OCI-LY7 (cell line): ENCODE results near the gene MAP3K10. TPM values are rescaled to one million over a fixed set of nuclear protein-coding genes. Genes with fewer than 3 reads are reported as not detected.
"Not testable (repeated sequence)": the region's sequence is repeated elsewhere in the genome, so short reads cannot be mapped to it uniquely, and the experiment has no call there.

Experiments
- BruUV-seq: library from RNA; stranded (reverse); fragments of 400-500 nt; replicated peaks from 2 replicates; lab custom pipeline; 2021; lab: Mats Ljungman, UMichigan
- CTCF ChIA-PET: fragments of 300-600 bp; sonication (Branson Sonifier 250); formaldehyde crosslinking; loops from one replicate; lab custom pipeline; 2022; ENCODE audit warnings: antibody characterized with exemption; ENCODE audit not compliant: unreplicated experiment; lab: Charles Lee
- POLR2A ChIA-PET: fragments of 300-600 bp; sonication (Branson Sonifier 250); formaldehyde crosslinking; loops from one replicate; lab custom pipeline; 2022; ENCODE audit warnings: antibody characterized with exemption; lab: Charles Lee
- DNase-seq: peaks from one replicate; pipeline ENCODE4 v3.0.0-alpha.2; 2015; ENCODE audit warnings: low spot score
- H2AFZ ChIP-seq: fragments of 200-600 bp; sonication (generic), shearing (Covaris generic); 2 replicates; pipeline ENCODE4 v1.6.1; 2014; ENCODE audit warnings: mild to moderate bottlenecking, antibody characterized with exemption, low read length, moderate library complexity
- H3K27ac ChIP-seq: fragments of 200-600 bp; sonication (generic); 2 replicates; pipeline ENCODE4 v1.5.1; 2014; ENCODE audit warnings: mixed run types, low read depth, mild to moderate bottlenecking, moderate library complexity, low read length, inconsistent platforms; ENCODE audit not compliant: poor library complexity, severe bottlenecking
- H3K36me3 ChIP-seq: fragments of 200-600 bp; sonication (generic); 2 replicates; pipeline ENCODE4 v1.6.1; 2014; ENCODE audit warnings: mild to moderate bottlenecking, antibody characterized with exemption, low read length, moderate library complexity, mixed read lengths; ENCODE audit not compliant: insufficient read depth
- H3K4me1 ChIP-seq: fragments of 200-600 bp; sonication (generic); 2 replicates; pipeline ENCODE4 v1.5.1; 2014; ENCODE audit warnings: mild to moderate bottlenecking, low read length; ENCODE audit not compliant: insufficient read depth, poor library complexity, severe bottlenecking
- H3K4me2 ChIP-seq: fragments of 200-600 bp; sonication (generic); 2 replicates; pipeline ENCODE4 v1.6.1; 2014; ENCODE audit warnings: mild to moderate bottlenecking, low read length
- H3K4me3 ChIP-seq: fragments of 200-600 bp; sonication (generic); 2 replicates; pipeline ENCODE4 v1.5.1; 2014; ENCODE audit warnings: mild to moderate bottlenecking, low read depth, low read length; ENCODE audit not compliant: poor library complexity, severe bottlenecking
- H3K79me2 ChIP-seq: fragments of 200-600 bp; sonication (generic); 2 replicates; pipeline ENCODE4 v1.6.1; 2016; ENCODE audit warnings: low read depth, mild to moderate bottlenecking, low read length, moderate library complexity, mixed read lengths; ENCODE audit not compliant: insufficient read depth
- H3K9me2 ChIP-seq: fragments of 200-600 bp; sonication (generic); 2 replicates; pipeline ENCODE4 v1.6.1; 2016; ENCODE audit warnings: mild to moderate bottlenecking, low read length, mixed read lengths; ENCODE audit not compliant: insufficient read depth
- H3K9me3 ChIP-seq: fragments of 200-600 bp; sonication (generic); 2 replicates; pipeline ENCODE4 v1.6.1; 2014; ENCODE audit warnings: mild to moderate bottlenecking, mixed run types, low read length, mixed read lengths
- H4K20me1 ChIP-seq: fragments of 200-600 bp; sonication (generic); 2 replicates; pipeline ENCODE4 v1.6.1; 2014; ENCODE audit warnings: mild to moderate bottlenecking, antibody characterized with exemption, low read length, moderate library complexity, mixed read lengths; ENCODE audit not compliant: insufficient read depth
- CTCF ChIP-seq: fragments of 200-600 bp; sonication (generic); conservative IDR thresholded peaks from 2 replicates; pipeline ENCODE4 v1.5.1; 2014; ENCODE audit warnings: mild to moderate bottlenecking, antibody characterized with exemption, low read length, moderate library complexity, mixed read lengths
- EZH2phosphoT487 ChIP-seq: fragments of 200-600 bp; sonication (generic); IDR thresholded peaks from 2 replicates; pipeline ENCODE4 v1.6.1; 2018; ENCODE audit warnings: low read depth, borderline replicate concordance, mild to moderate bottlenecking, mixed run types, antibody characterized with exemption, low read length, moderate library complexity, mixed read lengths
- intact Hi-C: fragments of 100-400 bp; cut with micrococcal nuclease; formaldehyde crosslinking; loops from one replicate; pipeline ENCODE4 v1.10.0; 2022; ENCODE audit not compliant: unreplicated experiment
- total RNA-seq, 2 experiments: library from RNA; depleted of rRNA in 1 of 2; stranded (reverse); fragments of >200 nt in 1 of 2; shearing (Covaris generic) in 1 of 2; gene quantifications; 2 replicates each; pipeline ENCODE4 v1.2.3, GENCODE V29; 2014 to 2022

Gene MAP3K10
- total RNA-seq, 2 experiments from 2014 or later: 20.6 to 32.5 TPM

GRCh38 chr19:40143612-40144011 lies 47.6 kb upstream of the MAP3K10 start:
- ChIA-PET POLR2A (interaction anchor here (0.6 to 0.7 kb wide), 4 partner anchors 14 to 152 kb away, joined by 3 to 6 read pairs (median 5); no protein-coding TSS in a partner anchor), CTCF (interaction anchor here (0.5 kb wide), 1 partner anchor 352 kb away, joined by 4 read pairs; no protein-coding TSS in a partner anchor)
- no peaks in the 10 kb centered on the region for H3K9me2 ChIP-seq
- BruUV-seq: no TSS peak
- no peaks in the 10 kb centered on the region for H3K79me2 ChIP-seq
- peak overlapping the region; percentile 36 for H3K4me3 ChIP-seq
- H3K36me3 ChIP-seq: no peaks in the 10 kb centered on the region
- peak overlapping the region; percentile 69 for H3K4me2 ChIP-seq
- H3K27ac ChIP-seq: peak overlapping the region; percentile 34
- H3K4me1 ChIP-seq: peaks cover 31% of the 10 kb centered on the region
- intact Hi-C loops: loop anchor here (10.0 kb wide), 2 partner anchors 141 to 381 kb away; partner anchors contain the start of gene AKT2
- H4K20me1 ChIP-seq: no peaks in the 10 kb centered on the region
- TF ChIP-seq EZH2phosphoT487 (no peak), CTCF (no peak)
- peak; percentile 89 for DNase-seq
- no peaks in the 10 kb centered on the region for H3K9me3 ChIP-seq
- no peak overlapping the region for H2AFZ ChIP-seq

GRCh38 chr19:40144151-40144550 lies 47.1 kb upstream of the MAP3K10 start:
- intact Hi-C loops: loop anchor here (10.0 kb wide), 2 partner anchors 141 to 381 kb away; partner anchors contain the start of gene AKT2
- Histone ChIP-seq H3K9me3 (no peaks in the 10 kb centered on the region), H2AFZ (no peak overlapping the region), H3K79me2 (no peaks in the 10 kb centered on the region), H4K20me1 (no peaks in the 10 kb centered on the region), H3K9me2 (no peaks in the 10 kb centered on the region), H3K4me2 (peak overlapping the region; percentile 69), H3K4me1 (peaks cover 31% of the 10 kb centered on the region), H3K27ac (peak overlapping the region; percentile 34), H3K4me3 (peak overlapping the region; percentile 36), H3K36me3 (no peaks in the 10 kb centered on the region)
- peak; percentile 49 for DNase-seq
- CTCF ChIA-PET: no interaction called here
- TF ChIP-seq CTCF (no peak), EZH2phosphoT487 (no peak)
- POLR2A ChIA-PET: interaction anchor here (0.7 kb wide), 3 partner anchors 13 to 137 kb away, joined by 3 to 5 read pairs (median 5); no protein-coding TSS in a partner anchor
- no TSS peak for BruUV-seq

GRCh38 chr19:40144947-40145748 lies 46.1 kb upstream of the MAP3K10 start:
- BruUV-seq: no TSS peak
- H3K4me2 ChIP-seq: no peak overlapping the region
- H3K4me1 ChIP-seq: peaks cover 31% of the 10 kb centered on the region
- intact Hi-C loops: loop anchor here (10.0 kb wide), 2 partner anchors 140 to 380 kb away; partner anchors contain the start of gene AKT2
- ChIA-PET POLR2A (interaction anchor here (0.8 kb wide), 1 partner anchor 14 kb away, joined by 3 read pairs; no protein-coding TSS in a partner anchor), CTCF (no interaction called here)
- peak; percentile 35 for DNase-seq
- TF ChIP-seq EZH2phosphoT487 (no peak), CTCF (peak; percentile 25; the same call in 1 of the 2 replicates)
- H2AFZ ChIP-seq: no peak overlapping the region
- no peaks in the 10 kb centered on the region for H3K36me3 ChIP-seq
- H3K27ac ChIP-seq: no peak overlapping the region
- no peaks in the 10 kb centered on the region for H3K9me3 ChIP-seq
- no peak overlapping the region for H3K4me3 ChIP-seq
- no peaks in the 10 kb centered on the region for H3K79me2 ChIP-seq
- no peaks in the 10 kb centered on the region for H3K9me2 ChIP-seq
- no peaks in the 10 kb centered on the region for H4K20me1 ChIP-seq

- H3K4me1 ChIP-seq: peaks cover 31% of the 10 kb centered on the region
- H3K9me2 ChIP-seq, H3K36me3 ChIP-seq, BruUV-seq, DNase-seq, H3K79me2 ChIP-seq, H2AFZ ChIP-seq, H4K20me1 ChIP-seq, H3K9me3 ChIP-seq, H3K4me2 ChIP-seq, H3K4me3 ChIP-seq, H3K27ac ChIP-seq, CTCF ChIA-PET: not testable (repeated sequence)
- intact Hi-C loops: loop anchor here (10.0 kb wide), 2 partner anchors 139 to 379 kb away; partner anchors contain the start of gene AKT2
- POLR2A ChIA-PET: interaction anchor here (0.8 kb wide), 1 partner anchor 13 kb away, joined by 3 read pairs; no protein-coding TSS in a partner anchor
Measured at GRCh38 chr19:40145749-40146029, 45.5 kb upstream of the MAP3K10 start.
